Measurements from ENCODE around the gene LGALSL. TPM values are rescaled to one million over a fixed set of nuclear protein-coding genes. Genes with fewer than 3 reads are reported as not detected.

LGALSL gene
- total and polyA plus RNA-seq, 9 of the 15 experiments (the other 6 are each of a cell fraction or from before 2014, with no cell fraction given) = 0.04 to 0.29 (median 0.14) TPM; not detected in 3

- no TSS peak for BruUV-seq (replicated peaks)
- H3K4me3 ChIP-seq = no peak overlapping the region
- FAIRE-seq (no peak), ATAC-seq (no peak), DNase-seq (ENCODE audit: extremely low read depth in 1 of 4, low spot score in 3 of 4) (no peak)
- in situ Hi-C loops (cut with MboI) (no loop called here), intact Hi-C loops (cut with micrococcal nuclease) (no loop called here)
- no peaks in the 10 kb centered on the region for H3K79me2 ChIP-seq (ENCODE audit: control insufficient read depth, insufficient read depth, low read length)
- no peaks in the 10 kb centered on the region for H3K36me3 ChIP-seq (ENCODE audit: control insufficient read depth, insufficient read depth, low read length)
- ChIA-PET POLR2A (no interaction called here), CTCF (ENCODE audit: low intra/inter-chr PET ratio) (no interaction called here)
- H3K27me3 ChIP-seq (ENCODE audit: control insufficient read depth in 2 of 2, insufficient read depth in 2 of 2, low read length in 2 of 2) = peaks cover 30 to 40% of the 10 kb centered on the region in 2 experiments
- WGBS (ENCODE audit: insufficient coverage, low coverage, missing lambda C conversion rate) = 0% methylated on average over 3 of the region's 3 CpGs
- H4K20me1 ChIP-seq (replicated peaks; ENCODE audit: control insufficient read depth, insufficient read depth, low read length) = no peaks in the 10 kb centered on the region
- H3K27ac ChIP-seq (ENCODE audit: extremely low read depth, low read depth, low read length) = no peak overlapping the region
- H3K9me3 ChIP-seq (replicated peaks; ENCODE audit: control insufficient read depth, insufficient read depth, low read depth, low read length) = no peaks in the 10 kb centered on the region
- no peak overlapping the region for H3K9ac ChIP-seq (ENCODE audit: insufficient read depth in 1 of 2, low read depth in 2 of 2, low read length in 2 of 2)
- no peak overlapping the region for H3K4me2 ChIP-seq (ENCODE audit: insufficient read depth, low read length)
- no peak overlapping the region for H2AFZ ChIP-seq (ENCODE audit: low read depth, low read length)
- no peaks in the 10 kb centered on the region for H3K9me1 ChIP-seq (ENCODE audit: control insufficient read depth, insufficient read depth, low read length)
- peaks cover 0 to 4% of the 10 kb centered on the region in 2 experiments; a peak in 2 of 5 replicates for H3K4me1 ChIP-seq (replicated peaks in 1 of 2; ENCODE audit: control insufficient read depth in 2 of 2, insufficient read depth in 2 of 2, low read length in 2 of 2)
- TF ChIP-seq BCOR (IDR thresholded peaks at IDR 0.05) = no peak
- no peak for TF ChIP-seq SAFB (IDR thresholded peaks at IDR 0.05; ENCODE audit: borderline replicate concordance, low read depth, low read length)
- no peak for TF ChIP-seq TAF7 (tag; IDR thresholded peaks at IDR 0.05)
- no peak for TF ChIP-seq DDX20 (tag; IDR thresholded peaks at IDR 0.05; ENCODE audit: low read depth)
- TF ChIP-seq ZNF174 (CRISPR knock-in tag; IDR thresholded peaks at IDR 0.05) = no peak
- TF ChIP-seq HDAC2 (IDR thresholded peaks at IDR 0.05) = no peak
- TF ChIP-seq ZNF655 (CRISPR knock-in tag; IDR thresholded peaks at IDR 0.05) = no peak
- TF ChIP-seq PRMT5 (CRISPR knock-in tag; IDR thresholded peaks at IDR 0.05) = no peak
- TF ChIP-seq E2F6 (IDR thresholded peaks at IDR 0.05; ENCODE audit: borderline replicate concordance in 1 of 2, extremely low read depth in 1 of 2, insufficient read depth in 1 of 2, insufficient read length in 1 of 2, low read depth in 1 of 2, low read length in 1 of 2, poor library complexity in 1 of 2, severe bottlenecking in 1 of 2) = no peak
- no peak for TF ChIP-seq SIN3A (IDR thresholded peaks at IDR 0.05; ENCODE audit: borderline replicate concordance in 2 of 2, control insufficient read depth in 1 of 2, low read depth in 2 of 2, low read length in 2 of 2)
- no peak for TF ChIP-seq LARP7 (IDR thresholded peaks at IDR 0.05)
- no peak for TF ChIP-seq MECOM (CRISPR knock-in tag; IDR thresholded peaks at IDR 0.05)
- no peak for TF ChIP-seq NFIX (CRISPR knock-in tag; IDR thresholded peaks at IDR 0.05; ENCODE audit: low read depth)
- no peak for TF ChIP-seq RERE (CRISPR knock-in tag; IDR thresholded peaks at IDR 0.05; ENCODE audit: borderline replicate concordance)
- no peak for TF ChIP-seq ZNF324 (CRISPR knock-in tag; IDR thresholded peaks at IDR 0.05)
Observed at GRCh38 chr2:64478502-64479230, 24.7 kb downstream of the LGALSL start.

All from K562 (cell line).